Mesenchymal stem cell (in vitro differentiated cells and primary cell): ENCODE results near the gene GK.
"Not testable (repeated sequence)": the region's sequence is repeated elsewhere in the genome, so short reads cannot be mapped to it uniquely, and the experiment has no call there.

Experiments used
- DNase-seq: peaks from one replicate; pipeline ENCODE4 v3.0.0-alpha.2; 2013
- H2AFZ ChIP-seq: one replicate; pipeline ENCODE4 v1.6.1; 2013; ENCODE audit warnings: low read depth, mild to moderate bottlenecking, control low read depth, inconsistent platforms, low read length, moderate library complexity
- H2AK5ac ChIP-seq: 2 replicates; pipeline ENCODE4 v1.6.1; 2013; ENCODE audit warnings: low read length, moderate library complexity, mild to moderate bottlenecking, inconsistent platforms; ENCODE audit not compliant: severe bottlenecking
- H2BK120ac ChIP-seq: one replicate; pipeline ENCODE4 v1.6.1; 2013; ENCODE audit warnings: low read depth, mild to moderate bottlenecking, inconsistent platforms, low read length, moderate library complexity
- H2BK12ac ChIP-seq, 2 experiments: one replicate each; pipeline ENCODE4 v1.6.1; 2013; ENCODE audit warnings: inconsistent platforms in 2 of 2, low read length in 2 of 2, mild to moderate bottlenecking in 2 of 2, moderate library complexity in 2 of 2, control low read depth in 1 of 2
- H2BK15ac ChIP-seq: one replicate; pipeline ENCODE4 v1.6.1; 2013; ENCODE audit warnings: mild to moderate bottlenecking, low read depth, inconsistent platforms; ENCODE audit not compliant: poor library complexity, severe bottlenecking
- H2BK5ac ChIP-seq: 2 replicates; pipeline ENCODE4 v1.6.1; 2013; ENCODE audit warnings: low read depth, mild to moderate bottlenecking, low read length, control low read depth, inconsistent platforms; ENCODE audit not compliant: poor library complexity, severe bottlenecking
- H3K14ac ChIP-seq, 2 experiments: one replicate each; pipeline ENCODE4 v1.6.1; 2013; ENCODE audit warnings: inconsistent platforms in 2 of 2, low read length in 2 of 2, control low read depth in 1 of 2, mild to moderate bottlenecking in 1 of 2, moderate library complexity in 1 of 2
- H3K18ac ChIP-seq, 2 experiments: one replicate each; pipeline ENCODE4 v1.6.1; 2013; ENCODE audit warnings: inconsistent platforms in 2 of 2, low read length in 2 of 2, control low read depth in 1 of 2, low read depth in 1 of 2, mild to moderate bottlenecking in 1 of 2
- H3K23ac ChIP-seq, 2 experiments: one replicate each; pipeline ENCODE4 v1.6.1; 2013; ENCODE audit warnings: inconsistent platforms in 2 of 2, low read length in 2 of 2, mild to moderate bottlenecking in 2 of 2, moderate library complexity in 2 of 2, control low read depth in 1 of 2
- H3K27ac ChIP-seq: 2 replicates; pipeline ENCODE4 v1.5.1; 2013; ENCODE audit warnings: mild to moderate bottlenecking, moderate library complexity, low read length, control low read depth, inconsistent platforms; ENCODE audit not compliant: poor library complexity, severe bottlenecking
- H3K27me3 ChIP-seq, 2 experiments: 2 replicates each; pipeline versions ENCODE4 v1.6.1 to v1.7.0; 2013; ENCODE audit warnings: low read length in 2 of 2, mild to moderate bottlenecking in 2 of 2, moderate library complexity in 2 of 2, control low read depth in 1 of 2, inconsistent platforms in 1 of 2; ENCODE audit not compliant: control insufficient read depth in 1 of 2, insufficient read depth in 1 of 2
- H3K36me3 ChIP-seq, 2 experiments: 2 replicates each; pipeline versions ENCODE4 v1.6.1 to v1.7.0; 2013; ENCODE audit warnings: low read length in 2 of 2, control low read depth in 1 of 2, inconsistent platforms in 1 of 2, low read depth in 1 of 2, mild to moderate bottlenecking in 1 of 2; ENCODE audit not compliant: insufficient read depth in 2 of 2, control insufficient read depth in 1 of 2
- H3K4ac ChIP-seq, 2 experiments: one replicate each; pipeline ENCODE4 v1.6.1; 2013; ENCODE audit warnings: inconsistent platforms in 2 of 2, low read length in 2 of 2, mild to moderate bottlenecking in 2 of 2, moderate library complexity in 2 of 2, control low read depth in 1 of 2, low read depth in 1 of 2
- H3K4me1 ChIP-seq: 2 replicates; pipeline ENCODE4 v1.6.1; 2013; ENCODE audit warnings: low read depth, low read length, control low read depth; ENCODE audit not compliant: control insufficient read depth, insufficient read depth
- H3K4me2 ChIP-seq: 2 replicates; pipeline ENCODE4 v1.6.1; 2013; ENCODE audit warnings: low read length, mild to moderate bottlenecking, inconsistent platforms; ENCODE audit not compliant: poor library complexity, severe bottlenecking
- H3K4me3 ChIP-seq, 2 experiments: 2 replicates each; pipeline versions ENCODE4 v1.5.1 to v1.7.0; 2013; ENCODE audit warnings: low read length in 2 of 2, mild to moderate bottlenecking in 2 of 2, control low read depth in 1 of 2, low read depth in 1 of 2; ENCODE audit not compliant: insufficient read depth in 1 of 2
- H3K79me1 ChIP-seq: replicated peaks from 2 replicates; pipeline ENCODE4 v1.6.1; 2013; ENCODE audit warnings: mild to moderate bottlenecking, control low read depth, low read length, inconsistent platforms; ENCODE audit not compliant: poor library complexity, severe bottlenecking
- H3K9ac ChIP-seq: 2 replicates; pipeline ENCODE4 v1.7.0; 2013; ENCODE audit warnings: mild to moderate bottlenecking, low read length, moderate library complexity
- H3K9me3 ChIP-seq: 2 replicates; pipeline ENCODE4 v1.7.0; 2013; ENCODE audit warnings: mild to moderate bottlenecking, low read length; ENCODE audit not compliant: control insufficient read depth
- H4K8ac ChIP-seq: one replicate; pipeline ENCODE4 v1.6.1; 2013; ENCODE audit warnings: inconsistent platforms, mild to moderate bottlenecking, low read length, moderate library complexity
- H4K91ac ChIP-seq: one replicate; pipeline ENCODE4 v1.6.1; 2013; ENCODE audit warnings: mild to moderate bottlenecking, low read length, inconsistent platforms
- WGBS: methylation state at CpG from one replicate; pipeline ENCODE4 v1.1.7; 2013; ENCODE audit warnings: mixed read lengths; 5-methylcytosine and 5-hydroxymethylcytosine counted together

Gene GK

DNA sequence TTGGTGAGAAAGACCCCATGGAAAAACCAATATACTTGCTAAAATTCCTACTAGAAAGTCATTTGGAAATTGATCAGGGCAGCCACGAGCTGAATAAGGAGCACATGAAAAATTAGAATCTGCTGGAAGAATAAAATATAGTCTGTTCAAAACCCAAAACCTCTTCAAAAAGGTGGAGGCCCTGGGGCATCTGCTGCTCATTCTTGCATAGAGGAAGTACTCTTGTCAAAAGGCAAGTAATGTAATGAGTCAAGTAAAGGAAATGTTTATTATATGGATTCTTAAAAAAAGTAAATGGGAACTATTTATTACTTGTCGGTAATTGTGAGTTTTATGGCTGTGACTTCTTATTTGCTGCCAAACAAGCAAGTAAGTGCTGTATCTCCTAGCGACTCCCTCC, 109.5 kb downstream of the GK start:
- Histone ChIP-seq H3K18ac (no peak overlapping the region), H3K27me3 (peaks cover 0 to 4% of the 10 kb centered on the region in 2 experiments), H3K4me1 (no peaks in the 10 kb centered on the region), H3K9ac (no peak overlapping the region), H3K23ac (no peak overlapping the region), H2BK12ac (no peak overlapping the region), H2BK15ac (no peak overlapping the region), H3K9me3 (peaks cover 2% of the 10 kb centered on the region), H3K79me1 (no peaks in the 10 kb centered on the region), H4K91ac (no peak overlapping the region), H4K8ac (no peak overlapping the region), H3K4ac (no peak overlapping the region), H2AK5ac (no peak overlapping the region), H3K27ac (no peak overlapping the region), H3K36me3 (no peaks in the 10 kb centered on the region), H2BK5ac (no peak overlapping the region), H3K4me2 (no peak overlapping the region), H3K14ac (no peak overlapping the region), H3K4me3 (no peak overlapping the region), H2AFZ (no peak overlapping the region), H2BK120ac (no peak overlapping the region)
- DNase-seq = no peak
- WGBS = 71% methylated on average over 1 of the region's 3 CpGs

DNA sequence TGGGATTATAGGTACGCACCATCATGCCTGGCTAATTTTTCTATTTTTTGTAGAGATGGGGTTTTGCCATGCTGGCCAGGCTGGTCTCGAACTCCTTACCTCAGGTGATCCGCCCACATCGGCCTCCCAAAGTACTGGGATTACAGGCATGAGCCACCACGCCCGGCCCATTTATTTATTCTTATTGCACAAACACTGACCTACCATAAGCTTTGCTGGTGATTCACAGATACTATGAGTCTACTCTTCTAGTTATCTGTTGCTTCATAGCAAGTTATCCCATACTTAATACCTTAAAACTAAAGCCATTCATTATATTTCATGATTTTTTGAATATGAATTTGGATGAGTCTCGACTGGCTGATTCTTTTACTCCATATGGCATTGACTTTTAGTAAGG, 120.5 kb downstream of the GK start:
- H3K36me3 ChIP-seq, H4K8ac ChIP-seq, H3K27ac ChIP-seq, H2BK12ac ChIP-seq, H3K4ac ChIP-seq, H2AK5ac ChIP-seq, H2BK120ac ChIP-seq, H2AFZ ChIP-seq, H2BK5ac ChIP-seq, H3K79me1 ChIP-seq, H3K27me3 ChIP-seq, H4K91ac ChIP-seq, H3K23ac ChIP-seq, H3K9ac ChIP-seq, H3K4me2 ChIP-seq, DNase-seq, H3K4me3 ChIP-seq, H3K4me1 ChIP-seq, H3K14ac ChIP-seq, H3K9me3 ChIP-seq, H2BK15ac ChIP-seq, H3K18ac ChIP-seq: not testable (repeated sequence)
- WGBS = 89% methylated on average over 7 of the region's 7 CpGs

DNA sequence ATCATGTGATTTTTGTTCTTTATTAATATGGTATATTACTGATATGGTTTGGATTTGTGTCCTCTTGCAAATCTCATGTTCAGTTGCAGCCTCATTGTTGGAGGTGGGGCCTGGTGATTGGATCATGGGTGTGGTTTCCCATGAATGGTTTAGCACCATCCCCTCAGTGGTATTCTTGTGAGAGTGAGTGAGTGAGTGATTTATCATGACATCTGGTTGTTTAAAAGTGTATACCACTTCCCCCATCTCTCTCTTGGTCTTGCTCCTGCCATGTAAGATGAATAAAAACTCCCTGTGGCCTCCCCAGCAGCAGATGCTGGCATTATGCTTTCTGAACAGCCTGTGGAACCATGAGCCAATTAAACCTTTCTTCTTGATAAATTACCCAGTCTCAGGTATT, 124.4 kb downstream of the GK start:
- Histone ChIP-seq H2AFZ (no peak overlapping the region), H2BK120ac (no peak overlapping the region), H4K8ac (no peak overlapping the region), H3K4me2 (no peak overlapping the region), H3K14ac (no peak overlapping the region), H3K36me3 (no peaks in the 10 kb centered on the region), H3K9ac (no peak overlapping the region), H3K18ac (no peak overlapping the region), H3K79me1 (no peaks in the 10 kb centered on the region), H2BK5ac (no peak overlapping the region), H3K27me3 (no peaks in the 10 kb centered on the region), H2BK15ac (no peak overlapping the region), H3K4ac (no peak overlapping the region), H3K23ac (no peak overlapping the region), H2AK5ac (no peak overlapping the region), H2BK12ac (no peak overlapping the region), H3K27ac (no peak overlapping the region), H3K4me3 (no peak overlapping the region), H4K91ac (no peak overlapping the region), H3K9me3 (no peaks in the 10 kb centered on the region), H3K4me1 (no peaks in the 10 kb centered on the region)
- no peak for DNase-seq

DNA sequence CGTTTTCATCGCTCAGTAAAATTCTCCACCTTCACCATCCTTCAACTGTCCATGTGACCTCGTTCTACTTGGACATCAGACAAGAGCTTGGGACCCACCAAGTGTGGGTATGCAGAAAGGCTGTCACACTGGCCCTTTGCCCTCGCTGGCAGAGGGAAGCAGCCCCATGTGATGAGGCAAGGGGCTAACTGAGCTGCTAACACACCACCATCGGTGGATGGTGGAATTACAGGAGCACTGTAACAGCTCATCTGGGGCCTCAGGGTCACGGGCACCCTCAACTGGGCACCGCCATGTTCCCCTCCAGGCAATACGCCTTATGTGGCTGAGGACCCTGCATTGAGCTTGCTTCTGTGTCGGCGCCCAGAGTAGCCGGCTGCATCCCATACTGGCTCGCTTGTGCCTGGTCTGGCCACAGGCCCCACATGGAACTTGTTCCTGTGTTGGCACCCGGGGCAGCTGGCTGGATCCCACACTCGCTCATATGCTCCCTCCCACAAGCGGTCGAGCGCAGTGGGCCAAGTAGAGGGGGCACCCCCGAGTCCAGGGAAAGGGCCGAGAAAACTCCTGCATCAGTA, 126.3 kb downstream of the GK start:
- Histone ChIP-seq H3K4ac (no peak overlapping the region), H3K4me2 (no peak overlapping the region), H2AK5ac (no peak overlapping the region), H3K27me3 (peaks cover 0 to 6% of the 10 kb centered on the region in 2 experiments), H3K4me1 (no peaks in the 10 kb centered on the region), H2BK120ac (no peak overlapping the region), H3K23ac (no peak overlapping the region), H2BK15ac (no peak overlapping the region), H3K4me3 (no peak overlapping the region), H3K9ac (no peak overlapping the region), H3K9me3 (no peaks in the 10 kb centered on the region), H3K36me3 (no peaks in the 10 kb centered on the region), H3K27ac (no peak overlapping the region), H4K8ac (no peak overlapping the region), H3K18ac (no peak overlapping the region), H3K79me1 (no peaks in the 10 kb centered on the region), H4K91ac (no peak overlapping the region), H2AFZ (no peak overlapping the region), H3K14ac (no peak overlapping the region), H2BK12ac (no peak overlapping the region), H2BK5ac (no peak overlapping the region)
- WGBS = 91% methylated on average over 18 of the region's 19 CpGs
- DNase-seq = no peak
